Esophagus muscularis mucosa (tissue), 4 donors: ENCODE data around the gene SLC25A26. TPM values are rescaled to one million over a fixed set of nuclear protein-coding genes. Genes with fewer than 3 reads are reported as not detected.

Source experiments
- DNase-seq: peaks from one replicate; pipeline ENCODE4 v3.0.0-alpha.2; 2017; ENCODE audit errors: extremely low spot score
- H3K27ac ChIP-seq, 4 donors: fragments of 200-600 bp; sonication (generic); replicated peaks in 1 of 4; 1 replicate in 3 of 4; 2 replicates in 1 of 4; pipeline ENCODE4 v1.5.1; 2016 to 2019; ENCODE audit warnings: mild to moderate bottlenecking in 1 of 4
- H3K27me3 ChIP-seq, 4 donors: fragments of 200-600 bp; sonication (generic); one replicate each; pipeline versions ENCODE4 v1.5.1 to v1.6.0; 2016 to 2019
- H3K36me3 ChIP-seq, 4 donors: fragments of 200-600 bp; sonication (generic); one replicate each; pipeline ENCODE4 v1.5.1; 2016 to 2019
- H3K4me1 ChIP-seq, 4 donors: fragments of 200-600 bp; sonication (generic); one replicate each; pipeline ENCODE4 v1.5.1; 2016 to 2019
- H3K4me3 ChIP-seq, 4 donors: fragments of 200-600 bp; sonication (generic); 1 replicate in 2 of 4; 2 replicates in 2 of 4; pipeline ENCODE4 v1.5.1; 2016 to 2019; ENCODE audit warnings: mild to moderate bottlenecking in 4 of 4, moderate library complexity in 1 of 4
- H3K9me3 ChIP-seq, 4 donors: fragments of 200-600 bp; sonication (generic); 1 replicate in 3 of 4; 2 replicates in 1 of 4; pipeline ENCODE4 v1.5.1; 2016 to 2019
- EP300 ChIP-seq: sonication (generic); formaldehyde crosslinking; IDR thresholded peaks from one replicate; pipeline ENCODE4 v1.6.1; 2017; ENCODE audit warnings: antibody characterized with exemption
- POLR2A ChIP-seq: fragments of 450-650 bp; IDR thresholded peaks from one replicate; pipeline ENCODE4 v1.6.1; 2017; ENCODE audit warnings: antibody characterized with exemption, moderate library complexity, mild to moderate bottlenecking, low read depth
- POLR2AphosphoS5 ChIP-seq, 2 donors: sonication (generic); formaldehyde crosslinking; IDR thresholded peaks; one replicate each; pipeline ENCODE4 v1.6.1; 2017; ENCODE audit warnings: antibody characterized with exemption in 2 of 2
- WGBS: methylation state at CpG from one replicate; pipeline ENCODE4 v1.1.5; 2018; 5-methylcytosine and 5-hydroxymethylcytosine counted together
- intact Hi-C: fragments of 100-400 bp; cut with DNase I; formaldehyde crosslinking; loops from one replicate; pipeline ENCODE4 v1.15.1; 2023
- total RNA-seq, 4 donors: library from RNA; depleted of rRNA; stranded (reverse); fragments of >200 nt; gene quantifications; one replicate each; pipeline versions ENCODE4 v1.1.0 to v1.2.1, GENCODE V29; 2016
- TF ChIP-seq, protein P1 (sequence below), 3 experiments: fragments of 200-600 bp in 2 of 3; fragments of 450-650 bp in 1 of 3; sonication (generic) in 2 of 3; IDR thresholded peaks; one replicate each; pipeline ENCODE4 v1.5.1; 2017 to 2019; ENCODE audit warnings: antibody characterized with exemption in 3 of 3, mild to moderate bottlenecking in 2 of 3, moderate library complexity in 1 of 3

Gene SLC25A26
- total RNA-seq, 4 donors from 2014 or later = 23.0 to 39.0 (median 26.0) TPM

DNA sequence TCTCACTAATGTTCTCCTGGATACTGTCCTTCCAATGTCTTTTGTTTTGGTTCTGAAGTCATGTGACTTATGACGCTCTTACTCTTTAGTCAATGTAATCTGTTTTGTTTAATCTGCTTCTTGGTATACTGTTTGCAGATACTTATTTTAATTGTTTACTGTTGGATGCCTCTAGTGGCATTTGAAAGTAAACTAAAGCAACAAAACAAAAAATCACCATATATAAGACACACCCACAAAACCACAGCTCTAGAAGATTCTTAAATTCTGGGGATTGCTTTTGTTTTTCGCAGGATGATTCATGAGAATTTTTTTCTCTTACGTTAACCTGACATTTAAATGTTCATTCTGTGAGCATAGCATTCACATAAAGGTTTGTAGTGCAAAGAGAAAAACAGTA lies 16.8 kb downstream of the SLC25A26 start:
- intact Hi-C loops = no loop called here
- no peak for DNase-seq
- 98% methylated on average over 3 of the region's 3 CpGs for WGBS

DNA sequence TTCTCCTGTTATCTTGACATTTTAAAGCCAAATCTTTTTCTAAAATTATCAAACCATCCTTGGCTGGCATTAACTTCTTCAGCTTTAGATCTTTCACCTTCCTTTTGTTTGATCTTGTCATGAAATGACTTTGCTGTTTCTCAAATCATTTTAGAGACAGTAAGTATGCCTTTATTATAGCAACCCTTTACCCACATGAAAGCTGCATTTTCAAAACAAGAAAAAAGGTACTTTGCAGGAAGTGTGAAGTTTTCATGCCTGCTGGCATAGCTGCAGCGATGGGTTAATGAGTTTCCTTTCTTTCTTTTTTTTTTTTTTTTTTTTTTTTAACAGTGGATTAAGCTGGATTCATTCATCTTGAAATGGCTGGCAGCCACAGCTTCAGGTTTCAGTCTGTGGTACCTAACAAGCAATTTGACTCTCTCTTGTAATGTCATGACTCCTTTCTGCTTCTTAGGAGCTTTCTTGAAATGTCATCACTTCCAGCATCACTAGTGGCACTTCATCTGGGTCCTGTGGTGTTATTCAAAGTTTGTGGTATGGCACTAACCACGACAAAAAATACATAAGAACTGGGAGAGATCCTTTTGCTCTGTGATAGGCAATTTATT lies 18.8 kb downstream of the SLC25A26 start:
- intact Hi-C loops = no loop called here

More for the DNA sequence above, 16.8 kb downstream of the SLC25A26 start:
- Histone ChIP-seq H3K9me3 (peaks cover 0 to 5% (median 0%) of the 10 kb centered on the region in 4 donors), H3K27me3 (no peaks in the 10 kb centered on the region), H3K4me3 (no peak overlapping the region), H3K27ac (no peak overlapping the region), H3K36me3 (peaks cover 0 to 21% (median 10%) of the 10 kb centered on the region in 4 donors), H3K4me1 (no peaks in the 10 kb centered on the region)
- TF ChIP-seq POLR2A (no peak), POLR2AphosphoS5 (IDR thresholded peaks at IDR 0.05) (no peak), EP300 (no peak)
- TF ChIP-seq, protein P1, sequence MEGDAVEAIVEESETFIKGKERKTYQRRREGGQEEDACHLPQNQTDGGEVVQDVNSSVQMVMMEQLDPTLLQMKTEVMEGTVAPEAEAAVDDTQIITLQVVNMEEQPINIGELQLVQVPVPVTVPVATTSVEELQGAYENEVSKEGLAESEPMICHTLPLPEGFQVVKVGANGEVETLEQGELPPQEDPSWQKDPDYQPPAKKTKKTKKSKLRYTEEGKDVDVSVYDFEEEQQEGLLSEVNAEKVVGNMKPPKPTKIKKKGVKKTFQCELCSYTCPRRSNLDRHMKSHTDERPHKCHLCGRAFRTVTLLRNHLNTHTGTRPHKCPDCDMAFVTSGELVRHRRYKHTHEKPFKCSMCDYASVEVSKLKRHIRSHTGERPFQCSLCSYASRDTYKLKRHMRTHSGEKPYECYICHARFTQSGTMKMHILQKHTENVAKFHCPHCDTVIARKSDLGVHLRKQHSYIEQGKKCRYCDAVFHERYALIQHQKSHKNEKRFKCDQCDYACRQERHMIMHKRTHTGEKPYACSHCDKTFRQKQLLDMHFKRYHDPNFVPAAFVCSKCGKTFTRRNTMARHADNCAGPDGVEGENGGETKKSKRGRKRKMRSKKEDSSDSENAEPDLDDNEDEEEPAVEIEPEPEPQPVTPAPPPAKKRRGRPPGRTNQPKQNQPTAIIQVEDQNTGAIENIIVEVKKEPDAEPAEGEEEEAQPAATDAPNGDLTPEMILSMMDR (IDR thresholded peaks at IDR 0.05) = no peak

DNA sequence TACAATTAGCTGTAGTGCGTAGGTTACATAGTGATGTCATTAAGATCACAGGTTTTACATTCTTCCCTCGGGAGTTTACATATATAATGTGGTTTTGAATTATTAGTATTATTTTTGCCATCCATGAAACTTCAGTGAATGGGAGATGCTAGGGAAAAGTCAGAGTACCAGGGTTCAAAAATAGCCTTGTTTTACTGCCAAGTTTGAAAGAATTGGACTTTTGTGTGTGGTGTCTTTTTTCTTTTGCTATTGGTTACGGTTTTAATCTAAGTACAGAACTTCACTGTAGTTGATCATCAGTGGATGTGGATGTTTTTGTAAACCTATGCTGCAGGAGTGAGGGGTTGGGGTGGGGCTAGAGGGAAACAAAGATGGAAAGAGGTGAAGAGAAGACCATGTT lies 20.7 kb downstream of the SLC25A26 start:
- Histone ChIP-seq H3K4me3 (no peak overlapping the region), H3K36me3 (peaks cover 8 to 51% (median 17%) of the 10 kb centered on the region in 4 donors), H3K27me3 (no peaks in the 10 kb centered on the region), H3K9me3 (peaks cover 0 to 5% (median 0%) of the 10 kb centered on the region in 4 donors), H3K4me1 (no peaks in the 10 kb centered on the region), H3K27ac (no peak overlapping the region)
- TF ChIP-seq POLR2AphosphoS5 (IDR thresholded peaks at IDR 0.05) (no peak), EP300 (no peak), POLR2A (no peak)
- TF ChIP-seq, protein P1 (IDR thresholded peaks at IDR 0.05) = no peak
- DNase-seq = no peak
- WGBS = 90% methylated on average over 3 of the region's 3 CpGs
- intact Hi-C loops = no loop called here

More for the DNA sequence above, 18.8 kb downstream of the SLC25A26 start:
- DNase-seq = no peak
- H3K4me1 ChIP-seq = no peaks in the 10 kb centered on the region
- 98% methylated on average over 2 of the region's 2 CpGs for WGBS
- H3K4me3 ChIP-seq = no peak overlapping the region
- TF ChIP-seq POLR2AphosphoS5 (IDR thresholded peaks at IDR 0.05) (no peak), EP300 (no peak), POLR2A (no peak)
- TF ChIP-seq, protein P1 (IDR thresholded peaks at IDR 0.05) = no peak
- H3K27me3 ChIP-seq = no peaks in the 10 kb centered on the region
- H3K9me3 ChIP-seq = peaks cover 0 to 5% (median 0%) of the 10 kb centered on the region in 4 donors
- H3K27ac ChIP-seq = no peak overlapping the region
- H3K36me3 ChIP-seq = peaks cover 8 to 35% (median 17%) of the 10 kb centered on the region in 4 donors

DNA sequence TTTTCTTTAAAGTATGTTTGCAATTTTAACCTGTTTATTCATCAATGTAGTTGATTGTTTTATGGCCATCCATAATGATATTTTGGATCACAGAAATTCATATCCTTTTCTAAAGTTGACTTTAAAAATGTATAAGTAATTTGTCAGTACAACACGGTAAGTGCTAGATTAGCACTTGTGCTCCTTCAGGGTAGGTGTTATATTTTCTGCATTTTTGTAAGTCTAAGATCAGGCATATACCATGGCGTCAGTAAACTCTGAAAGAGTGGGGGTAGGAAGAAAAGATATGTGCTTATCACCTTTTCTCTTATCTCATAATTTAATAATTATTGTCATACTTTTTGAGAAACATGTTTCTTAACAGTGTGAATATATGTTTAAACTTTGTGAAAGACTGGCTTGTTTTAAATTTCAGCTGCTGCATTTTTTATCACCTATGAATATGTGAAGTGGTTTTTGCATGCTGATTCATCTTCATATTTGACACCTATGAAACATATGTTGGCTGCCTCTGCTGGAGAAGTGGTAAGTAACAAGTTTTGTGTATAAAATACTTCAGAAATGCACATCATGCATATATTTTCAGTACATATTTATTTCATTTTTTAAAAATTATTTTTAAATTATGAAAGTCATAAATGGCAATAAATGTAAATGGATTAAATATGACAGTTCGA lies 22.1 kb downstream of the SLC25A26 start:
- peaks cover 8 to 58% (median 17%) of the 10 kb centered on the region in 4 donors for H3K36me3 ChIP-seq
- peaks cover 0 to 5% (median 0%) of the 10 kb centered on the region in 4 donors for H3K9me3 ChIP-seq
- TF ChIP-seq POLR2A (no peak), POLR2AphosphoS5 (IDR thresholded peaks at IDR 0.05) (no peak), EP300 (no peak)
- TF ChIP-seq, protein P1 (IDR thresholded peaks at IDR 0.05) = no peak
- no peak overlapping the region for H3K4me3 ChIP-seq
- no peak overlapping the region for H3K27ac ChIP-seq
- DNase-seq = no peak
- H3K27me3 ChIP-seq = no peaks in the 10 kb centered on the region
- no peaks in the 10 kb centered on the region for H3K4me1 ChIP-seq
- WGBS = 93% methylated on average over 3 of the region's 3 CpGs
- intact Hi-C loops = no loop called here
